HG02943 (cell line): ENCODE data around the gene UCK2.
A peak's percentile ranks its signal among the peaks of the same experiment; 100 is the strongest.

Experiments
- ATAC-seq: cut with Tn5 transposase; IDR thresholded peaks from one replicate; pipeline ENCODE4 v1.9.1; 2021; ENCODE audit warnings: mild to moderate bottlenecking, low read depth, moderate library complexity; ENCODE audit not compliant: unreplicated experiment

The UCK2 gene

GRCh38 chr1:165854101-165854845 lies 26.9 kb downstream of the UCK2 start:
- no peak for ATAC-seq

- no peak for ATAC-seq
Observed at GRCh38 chr1:165855010-165855838, 27.8 kb downstream of the UCK2 start.

- ATAC-seq, result no peak
Observed at GRCh38 chr1:165856021-165856420, 28.6 kb downstream of the UCK2 start.

GRCh38 chr1:165856606-165857005 lies 29.2 kb downstream of the UCK2 start:
- ATAC-seq, result peak; percentile 10

- ATAC-seq, result peak; percentile 90
Observed at GRCh38 chr1:165857046-165857801, 29.8 kb downstream of the UCK2 start.

GRCh38 chr1:165858364-165858823 lies 31.0 kb downstream of the UCK2 start:
- no peak for ATAC-seq

- no peak for ATAC-seq
Observed at GRCh38 chr1:165858967-165859845, 31.8 kb downstream of the UCK2 start.

GRCh38 chr1:165860065-165860464 lies 32.7 kb downstream of the UCK2 start:
- no peak for ATAC-seq

- ATAC-seq, result no peak
Observed at GRCh38 chr1:165861911-165862310, 34.5 kb downstream of the UCK2 start.

GRCh38 chr1:165862448-165862847 lies 35.0 kb downstream of the UCK2 start:
- peak; percentile 63 for ATAC-seq

GRCh38 chr1:165863346-165863745 lies 35.9 kb downstream of the UCK2 start:
- no peak for ATAC-seq

- ATAC-seq, result no peak
Observed at GRCh38 chr1:165865633-165866340, 38.4 kb downstream of the UCK2 start.

- ATAC-seq, result no peak
Observed at GRCh38 chr1:165869343-165869742, 41.9 kb downstream of the UCK2 start.

- ATAC-seq, result peak; percentile 94
Observed at GRCh38 chr1:165871311-165872067, 44.1 kb downstream of the UCK2 start.

GRCh38 chr1:165873481-165873880 lies 46.1 kb downstream of the UCK2 start:
- no peak for ATAC-seq

- ATAC-seq, result no peak
Observed at GRCh38 chr1:165874643-165875042, 47.2 kb downstream of the UCK2 start.

- ATAC-seq, result no peak
Observed at GRCh38 chr1:165875171-165875570, 47.8 kb downstream of the UCK2 start.

GRCh38 chr1:165875604-165876003 lies 48.2 kb downstream of the UCK2 start:
- no peak for ATAC-seq

GRCh38 chr1:165876121-165876520 lies 48.7 kb downstream of the UCK2 start:
- ATAC-seq, result no peak
